ENCODE data around the gene DAZAP1. TPM values are rescaled to one million over a fixed set of nuclear protein-coding genes. Genes with fewer than 3 reads are reported as not detected.

Gene DAZAP1
- total RNA-seq, result 35.6 and 59.5 TPM in 2 replicates

GRCh38 chr19:1407528-1408299 lies at the start of gene DAZAP1:
Gene DAZAP1 (plus strand): TSS chr19:1407586. CDS start chr19:1407774, 188 bp downstream.

GRCh38 chr19:1383312-1384084 lies 23.9 kb upstream of the DAZAP1 start, which contains the start of gene NDUFS7:
Gene NDUFS7 (plus strand): TSS chr19:1383907. CDS start chr19:1383927, 20 bp downstream.

GRCh38 chr19:1401138-1401888 lies 6.1 kb upstream of the DAZAP1 start, which contains the start of gene GAMT:
Gene GAMT (minus strand): TSS chr19:1401542. CDS start chr19:1401476, 66 bp downstream.

GRCh38 chr19:1438035-1438932 lies 30.9 kb downstream of the DAZAP1 start, which contains the start of gene RPS15:
Gene RPS15 (plus strand): TSS chr19:1438396. CDS start chr19:1438426, 30 bp downstream.

GRCh38 chr19:1449467-1450442 lies 42.4 kb downstream of the DAZAP1 start, which contains the start of gene APC2:
Gene APC2 (plus strand): TSS chr19:1450121. CDS start chr19:1453002, 2,881 bp downstream.

GRCh38 chr19:1478934-1479707 lies 71.7 kb downstream of the DAZAP1 start, which contains the start of gene C19orf25:
Gene C19orf25 (minus strand): TSS chr19:1479215. CDS start chr19:1478903, 312 bp downstream.

Other genes with a start within 250 kb of the DAZAP1 start
- 48.2 and 84.6 TPM in 2 replicates for gene SBNO2, start 233.3 kb upstream of the DAZAP1 start, total RNA-seq
- gene STK11, start 201.8 kb upstream of the DAZAP1 start, total RNA-seq, result 51.4 and 70.3 TPM in 2 replicates
- gene CBARP, start 169.6 kb upstream of the DAZAP1 start, total RNA-seq, result 3.7 and 4.0 TPM in 2 replicates
- gene ATP5F1D, start 165.8 kb upstream of the DAZAP1 start, total RNA-seq, result 66.6 and 105 TPM in 2 replicates
- 22.0 and 38.2 TPM in 2 replicates for gene MIDN, start 159.0 kb upstream of the DAZAP1 start, total RNA-seq
- gene CIRBP, start 138.3 kb upstream of the DAZAP1 start, total RNA-seq, result 317 and 409 TPM in 2 replicates
- 26.9 and 75.8 TPM in 2 replicates for gene FAM174C, start 132.1 kb upstream of the DAZAP1 start, total RNA-seq
- gene EFNA2, start 121.7 kb upstream of the DAZAP1 start, total RNA-seq, result not detected in 2 replicates
- 77.1 and 87.6 TPM in 2 replicates for gene NDUFS7, start 23.7 kb upstream of the DAZAP1 start, total RNA-seq
- gene GAMT, start 6.0 kb upstream of the DAZAP1 start, total RNA-seq, result 24.7 and 46.7 TPM in 2 replicates
- 1,770 and 2,629 TPM in 2 replicates for gene RPS15, start 30.8 kb downstream of the DAZAP1 start, total RNA-seq
- 0.16 TPM in 1 of 2 replicates, not detected in the other for gene APC2, start 42.5 kb downstream of the DAZAP1 start, total RNA-seq
- gene C19orf25, start 71.6 kb downstream of the DAZAP1 start, total RNA-seq, result 37.4 and 43.3 TPM in 2 replicates
- gene PCSK4, start 82.8 kb downstream of the DAZAP1 start, total RNA-seq, result 0.18 and 0.97 TPM in 2 replicates
- 1.8 and 5.8 TPM in 2 replicates for gene REEP6, start 83.6 kb downstream of the DAZAP1 start, total RNA-seq
- gene ADAMTSL5, start 105.4 kb downstream of the DAZAP1 start, total RNA-seq, result 3.4 and 11.8 TPM in 2 replicates
- not detected in 2 replicates for gene PLK5, start 116.5 kb downstream of the DAZAP1 start, total RNA-seq
- 29.8 and 33.4 TPM in 2 replicates for gene MEX3D, start 160.7 kb downstream of the DAZAP1 start, total RNA-seq
- 56.5 and 99.6 TPM in 2 replicates for gene MBD3, start 185.3 kb downstream of the DAZAP1 start, total RNA-seq
- 84.1 and 89.7 TPM in 2 replicates for gene UQCR11, start 197.9 kb downstream of the DAZAP1 start, total RNA-seq
- gene TCF3, start 245.0 kb downstream of the DAZAP1 start, total RNA-seq, result 55.4 and 77.9 TPM in 2 replicates

All from cardiac atrium fibroblast (primary cell).